ENCODE data around the gene AMY1A.
"Not testable (repeated sequence)": the region's sequence is repeated elsewhere in the genome, so short reads cannot be mapped to it uniquely, and the experiment has no call there.

The AMY1A gene

GRCh38 chr1:103655460-103655859 is at the start of gene AMY1A:
Gene AMY1A (plus strand): TSS chr1:103655760. CDS start chr1:103656331, 571 bp downstream.
- DNase-seq (ENCODE audit: low spot score): not testable (repeated sequence)

DNA sequence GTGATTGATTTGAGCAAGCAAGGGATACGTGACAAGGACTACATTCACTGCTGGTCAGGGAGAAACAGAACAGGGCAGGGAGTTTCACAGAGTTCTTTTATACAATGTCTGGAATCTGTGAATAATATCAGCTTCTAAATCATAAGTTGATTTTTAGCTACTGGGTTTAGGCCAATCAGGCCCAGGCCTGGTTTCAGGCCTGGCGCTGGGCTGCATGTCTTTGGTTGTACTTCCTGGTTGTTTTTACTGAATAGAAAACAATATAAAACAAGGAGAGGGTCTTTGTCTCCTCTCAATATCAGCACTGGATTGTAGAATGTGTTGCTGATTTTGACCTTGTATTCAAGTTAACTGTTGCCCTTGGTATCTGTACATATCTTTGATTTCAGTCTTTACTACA is 39.2 kb upstream of the AMY1A start:
- DNase-seq (ENCODE audit: low spot score): no peak

DNA sequence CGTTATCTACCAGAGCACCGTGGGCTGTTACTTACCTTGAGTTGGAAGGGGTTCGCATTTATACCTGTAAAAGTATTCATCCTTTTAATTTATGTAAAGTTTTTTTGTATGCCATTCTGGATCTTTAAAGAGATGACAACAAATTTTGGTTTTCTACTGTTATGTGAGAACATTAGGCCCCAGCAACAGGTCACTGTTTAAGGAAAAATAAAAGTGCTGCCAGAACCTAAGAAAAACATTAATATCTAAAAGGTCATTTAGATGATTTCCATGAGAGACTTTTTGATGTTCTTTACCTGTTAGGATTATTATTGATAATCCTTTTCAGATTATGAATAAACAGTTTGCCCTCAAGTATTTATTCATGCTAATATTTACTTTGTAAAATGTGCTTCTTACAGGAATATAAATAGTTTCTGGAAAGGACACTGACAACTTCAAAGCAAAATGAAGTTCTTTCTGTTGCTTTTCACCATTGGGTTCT is 38.5 kb upstream of the AMY1A start, which contains the start of gene AMY2A:
AMY2A (plus strand) TSS at position 434 of the 484 bp plus-strand sequence; CDS start at position 448, 14 bp downstream.
- DNase-seq (ENCODE audit: low spot score): not testable (repeated sequence)

DNA sequence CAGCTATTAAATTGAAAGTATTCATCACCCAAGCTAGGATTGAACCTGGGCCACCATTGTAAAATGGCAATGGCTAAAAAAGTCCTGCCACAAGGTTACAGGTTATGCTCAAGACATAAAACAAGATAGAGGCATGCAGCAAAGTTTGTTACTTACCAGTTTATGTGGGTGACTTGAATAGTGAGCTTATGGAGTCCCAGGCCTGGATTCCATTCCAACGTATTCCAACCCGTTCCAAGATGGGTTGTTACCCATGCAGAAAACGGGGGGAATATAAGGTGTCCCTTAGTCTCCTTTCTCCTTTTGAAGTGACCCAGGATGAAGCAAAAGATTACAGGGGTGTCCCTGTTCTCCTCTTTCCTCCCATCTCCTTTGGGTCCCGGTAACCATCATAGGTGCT is 28.1 kb upstream of the AMY1A start:
- DNase-seq (ENCODE audit: low spot score): not testable (repeated sequence)

GRCh38 chr1:103641194-103641593 is 14.4 kb upstream of the AMY1A start:
- not testable (repeated sequence) for DNase-seq (ENCODE audit: low spot score)

- DNase-seq (ENCODE audit: low spot score): not testable (repeated sequence)
Observed at GRCh38 chr1:103643908-103644307, 11.7 kb upstream of the AMY1A start.

GRCh38 chr1:103650305-103650704 is 5.3 kb upstream of the AMY1A start:
- DNase-seq (ENCODE audit: low spot score): not testable (repeated sequence)

GRCh38 chr1:103650889-103651288 is 4.7 kb upstream of the AMY1A start:
- not testable (repeated sequence) for DNase-seq (ENCODE audit: low spot score)

DNA sequence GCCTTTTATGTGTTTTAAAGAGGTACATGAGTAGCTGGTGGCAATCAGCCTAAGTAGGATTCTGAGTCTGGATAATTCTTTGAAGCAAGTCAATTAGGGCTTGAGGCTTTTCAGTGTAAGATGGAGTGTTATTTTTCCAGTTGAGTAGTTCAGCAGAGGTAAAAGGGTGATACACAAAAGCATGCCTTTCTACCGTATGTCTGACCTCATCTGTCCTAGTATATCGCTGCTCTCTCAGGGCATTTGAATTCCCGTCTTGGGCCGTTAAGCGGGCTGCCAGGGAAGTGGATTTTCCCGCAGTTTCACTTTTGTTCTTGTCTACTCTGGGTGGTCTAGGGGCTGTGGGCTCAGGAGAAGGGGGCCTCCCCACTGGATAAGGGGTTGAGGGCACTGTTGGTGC is 1.4 kb upstream of the AMY1A start:
- not testable (repeated sequence) for DNase-seq (ENCODE audit: low spot score)

DNA sequence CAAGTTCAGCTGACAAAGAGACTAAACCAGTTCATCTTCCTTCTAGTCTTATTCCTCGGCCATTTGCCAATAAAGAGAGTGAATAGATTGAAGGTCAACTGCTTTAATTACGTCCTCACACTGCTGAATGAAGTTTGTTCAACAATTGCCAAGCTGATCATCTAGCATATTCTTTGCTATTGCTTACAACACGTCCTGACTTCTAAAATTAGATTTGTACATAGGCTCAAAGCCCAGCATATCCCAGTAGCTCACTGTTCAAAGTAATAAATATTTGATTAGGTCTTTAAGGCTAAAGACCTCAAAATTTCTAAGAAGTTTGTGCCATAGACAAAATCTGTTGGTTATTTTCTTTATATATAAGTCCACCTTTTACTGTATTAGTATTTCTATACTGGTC is 20.8 kb downstream of the AMY1A start:
- not testable (repeated sequence) for DNase-seq (ENCODE audit: low spot score)

GRCh38 chr1:103696110-103696509 is 40.5 kb downstream of the AMY1A start, which contains the start of gene AMY1B:
Gene AMY1B (minus strand): TSS chr1:103696210. CDS start chr1:103695639, 571 bp downstream.
- not testable (repeated sequence) for DNase-seq (ENCODE audit: low spot score)

GRCh38 chr1:103697430-103697829 is 41.9 kb downstream of the AMY1A start:
- not testable (repeated sequence) for DNase-seq (ENCODE audit: low spot score)

- DNase-seq (ENCODE audit: low spot score): not testable (repeated sequence)
Observed at GRCh38 chr1:103700669-103701068, 45.1 kb downstream of the AMY1A start.

DNA sequence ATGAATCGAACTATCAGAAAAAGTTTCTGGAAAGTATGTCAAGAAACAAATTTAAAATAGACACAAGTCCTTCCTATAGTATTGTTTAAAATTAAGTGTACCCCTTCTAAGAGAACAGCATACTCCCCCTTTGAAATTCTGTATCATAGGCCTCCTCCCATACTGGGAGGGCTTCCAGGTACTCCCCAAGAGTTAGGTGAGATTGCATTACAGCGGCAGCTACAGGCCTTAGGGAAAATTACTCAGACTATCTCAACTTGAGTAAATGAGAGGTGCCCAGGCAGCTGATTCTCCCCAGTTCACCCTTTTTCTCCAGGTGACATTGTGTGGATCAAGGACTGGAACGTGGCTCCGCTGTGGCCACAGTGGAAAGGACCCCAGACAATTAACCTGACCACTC is 45.7 kb downstream of the AMY1A start:
- DNase-seq (ENCODE audit: low spot score): not testable (repeated sequence)

GRCh38 chr1:103707670-103708069 is 52.1 kb downstream of the AMY1A start:
- DNase-seq (ENCODE audit: low spot score): not testable (repeated sequence)

GRCh38 chr1:103710381-103710780 is 54.8 kb downstream of the AMY1A start:
- not testable (repeated sequence) for DNase-seq (ENCODE audit: low spot score)
